BE2C (cell line): ENCODE results near the gene DAPP1.

ENCODE experiments used
- DNase-seq: peaks from one replicate; pipeline ENCODE4 v3.0.0-alpha.2; 2020
- H3K27me3 ChIP-seq: fragments of 250-450 bp; sonication (Bioruptor Pico); 2 replicates; pipeline ENCODE4 v1.5.1; 2020; ENCODE audit warnings: mild to moderate bottlenecking
- H3K36me3 ChIP-seq: fragments of 250-450 bp; sonication (Bioruptor Pico); 2 replicates; pipeline ENCODE4 v1.5.1; 2020; ENCODE audit warnings: mild to moderate bottlenecking
- H3K4me1 ChIP-seq: fragments of 250-450 bp; sonication (Bioruptor Pico); 2 replicates; pipeline ENCODE4 v1.5.1; 2020
- H3K4me3 ChIP-seq: 2 replicates; pipeline ENCODE4 v1.5.1; 2011; ENCODE audit warnings: low read depth, low read length
- H3K9me3 ChIP-seq: fragments of 250-450 bp; sonication (Bioruptor Pico); 2 replicates; pipeline ENCODE4 v1.5.1; 2020
- CTCF ChIP-seq: IDR thresholded peaks from 2 replicates; pipeline ENCODE4 v1.5.1; 2012; ENCODE audit warnings: mild to moderate bottlenecking, low read depth, low read length

The DAPP1 gene

GRCh38 chr4:99875071-99875470, 58.4 kb downstream of the DAPP1 start:
- DNase-seq: no peak
- Histone ChIP-seq H3K4me1 (no peaks in the 10 kb centered on the region), H3K27me3 (no peaks in the 10 kb centered on the region; the same call in 1 of the 2 replicates), H3K36me3 (peaks cover 3% of the 10 kb centered on the region), H3K9me3 (no peaks in the 10 kb centered on the region), H3K4me3 (no peak overlapping the region)
- TF ChIP-seq CTCF: no peak

- Histone ChIP-seq H3K4me3 (no peak overlapping the region), H3K27me3 (no peaks in the 10 kb centered on the region; the same call in 1 of the 2 replicates), H3K9me3 (no peaks in the 10 kb centered on the region), H3K4me1 (no peaks in the 10 kb centered on the region), H3K36me3 (peaks cover 19% of the 10 kb centered on the region)
- DNase-seq: no peak
- TF ChIP-seq CTCF: no peak
Measured at GRCh38 chr4:99876946-99877345, 60.3 kb downstream of the DAPP1 start.

GRCh38 chr4:99878604-99879003, 62.0 kb downstream of the DAPP1 start:
- Histone ChIP-seq H3K9me3 (no peaks in the 10 kb centered on the region), H3K27me3 (no peaks in the 10 kb centered on the region), H3K4me3 (no peak overlapping the region), H3K4me1 (no peaks in the 10 kb centered on the region), H3K36me3 (peaks cover 22% of the 10 kb centered on the region)
- DNase-seq: no peak
- no peak for TF ChIP-seq CTCF

- H3K27me3 ChIP-seq: no peaks in the 10 kb centered on the region
- no peak for TF ChIP-seq CTCF
- no peak overlapping the region for H3K4me3 ChIP-seq
- peaks cover 30% of the 10 kb centered on the region for H3K36me3 ChIP-seq
- H3K9me3 ChIP-seq: no peaks in the 10 kb centered on the region
- no peak for DNase-seq
- no peaks in the 10 kb centered on the region for H3K4me1 ChIP-seq
Measured at GRCh38 chr4:99879458-99879857, 62.8 kb downstream of the DAPP1 start.

- DNase-seq: peak; percentile 18
- Histone ChIP-seq H3K4me3 (no peak overlapping the region), H3K9me3 (no peaks in the 10 kb centered on the region), H3K4me1 (no peaks in the 10 kb centered on the region), H3K27me3 (no peaks in the 10 kb centered on the region), H3K36me3 (peaks cover 29% of the 10 kb centered on the region)
- TF ChIP-seq CTCF: peak; percentile 63
Measured at GRCh38 chr4:99885063-99885664, 68.5 kb downstream of the DAPP1 start.

GRCh38 chr4:99885687-99886086, 69.1 kb downstream of the DAPP1 start:
- H3K36me3 ChIP-seq: peaks cover 26% of the 10 kb centered on the region

More at GRCh38 chr4:99885687-99886086, 69.1 kb downstream of the DAPP1 start:
- no peaks in the 10 kb centered on the region for H3K4me1 ChIP-seq
- no peak for DNase-seq
- H3K9me3 ChIP-seq: no peaks in the 10 kb centered on the region
- no peak for TF ChIP-seq CTCF
- H3K27me3 ChIP-seq: no peaks in the 10 kb centered on the region
- no peak overlapping the region for H3K4me3 ChIP-seq
